ENCODE results near the gene ATF3.

DNA sequence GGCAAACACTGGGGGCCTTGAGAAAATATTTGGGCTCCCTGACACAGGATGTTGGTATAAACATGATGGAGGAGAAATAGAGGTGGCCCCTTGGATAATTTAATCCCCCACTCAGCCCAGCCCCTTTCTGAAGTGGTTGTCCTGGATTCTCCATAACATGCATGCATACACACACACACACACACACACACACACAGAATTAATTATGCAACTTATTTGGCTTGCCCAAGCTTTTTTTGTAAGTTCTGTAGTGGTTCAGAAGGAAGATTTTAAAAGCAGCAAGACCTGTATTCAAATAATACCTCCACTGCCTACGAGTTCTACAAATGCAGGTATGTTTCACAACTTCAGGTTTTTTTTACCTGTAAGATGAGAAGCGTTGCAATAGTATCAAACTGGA, 15.0 kb downstream of the ATF3 start:
- TF ChIP-seq POLR2A (IDR thresholded peaks at IDR 0.05), result no peak
- TF ChIP-seq, protein P1, sequence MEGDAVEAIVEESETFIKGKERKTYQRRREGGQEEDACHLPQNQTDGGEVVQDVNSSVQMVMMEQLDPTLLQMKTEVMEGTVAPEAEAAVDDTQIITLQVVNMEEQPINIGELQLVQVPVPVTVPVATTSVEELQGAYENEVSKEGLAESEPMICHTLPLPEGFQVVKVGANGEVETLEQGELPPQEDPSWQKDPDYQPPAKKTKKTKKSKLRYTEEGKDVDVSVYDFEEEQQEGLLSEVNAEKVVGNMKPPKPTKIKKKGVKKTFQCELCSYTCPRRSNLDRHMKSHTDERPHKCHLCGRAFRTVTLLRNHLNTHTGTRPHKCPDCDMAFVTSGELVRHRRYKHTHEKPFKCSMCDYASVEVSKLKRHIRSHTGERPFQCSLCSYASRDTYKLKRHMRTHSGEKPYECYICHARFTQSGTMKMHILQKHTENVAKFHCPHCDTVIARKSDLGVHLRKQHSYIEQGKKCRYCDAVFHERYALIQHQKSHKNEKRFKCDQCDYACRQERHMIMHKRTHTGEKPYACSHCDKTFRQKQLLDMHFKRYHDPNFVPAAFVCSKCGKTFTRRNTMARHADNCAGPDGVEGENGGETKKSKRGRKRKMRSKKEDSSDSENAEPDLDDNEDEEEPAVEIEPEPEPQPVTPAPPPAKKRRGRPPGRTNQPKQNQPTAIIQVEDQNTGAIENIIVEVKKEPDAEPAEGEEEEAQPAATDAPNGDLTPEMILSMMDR (IDR thresholded peaks at IDR 0.05), result no peak

Measured in uterus (tissue), 2 donors.